ENCODE measurements around the gene VIPR2. TPM values are rescaled to one million over a fixed set of nuclear protein-coding genes. Genes with fewer than 3 reads are reported as not detected.

Gene VIPR2
- total and polyA plus RNA-seq, 2 of the 13 experiments (the other 11 are each of a cell fraction or from before 2014, with no cell fraction given), result not detected

GRCh38 chr7:159070431-159071148 lies 74.1 kb downstream of the VIPR2 start:
- DNase-seq (ENCODE audit: low spot score), result no peak
- Histone ChIP-seq H3K36me3 (replicated peaks in 1 of 2; ENCODE audit: control insufficient read depth in 1 of 2, insufficient read depth in 2 of 2, low read length in 2 of 2) (no peaks in the 10 kb centered on the region), H3K9ac (ENCODE audit: insufficient read depth, low read depth, low read length) (no peak overlapping the region), H3K4me1 (ENCODE audit: insufficient read depth, low read length) (no peaks in the 10 kb centered on the region), H3K79me2 (ENCODE audit: insufficient read depth, low read length) (no peaks in the 10 kb centered on the region), H3K9me3 (ENCODE audit: low read length) (no peaks in the 10 kb centered on the region), H2AFZ (ENCODE audit: low read length) (no peak overlapping the region), H3K27ac (ENCODE audit: extremely low read length, insufficient read depth, low read length) (no peak overlapping the region), H3K4me2 (ENCODE audit: low read depth, low read length) (no peak overlapping the region), H3K4me3 (replicated peaks in 1 of 3; ENCODE audit: insufficient read depth in 1 of 3, low read depth in 2 of 3, low read length in 3 of 3) (no peak overlapping the region), H3K27me3 (ENCODE audit: control insufficient read depth in 1 of 2, insufficient read depth in 2 of 2, low read length in 2 of 2) (peaks cover 3 to 49% of the 10 kb centered on the region in 2 experiments; a peak in 3 of 5 replicates), H4K20me1 (ENCODE audit: insufficient read depth, low read length) (no peaks in the 10 kb centered on the region)
- TF ChIP-seq SAP130 (CRISPR knock-in tag; IDR thresholded peaks at IDR 0.05; ENCODE audit: low read depth) (no peak), MTERF4 (CRISPR knock-in tag; IDR thresholded peaks at IDR 0.05) (no peak), ZNF572 (CRISPR knock-in tag; IDR thresholded peaks at IDR 0.05) (no peak)
- in situ Hi-C loops (cut with HindIII; ENCODE audit: extremely low pct_ligation_motif_present, low pct_unique_long_range_greater_than_20kb) (no loop called here), intact Hi-C loops (cut with micrococcal nuclease; ENCODE audit: unreplicated experiment) (no loop called here)
- no TSS peak for BruUV-seq (replicated peaks)
- FAIRE-seq, result no peak
- ATAC-seq, result no peak
- CTCF ChIA-PET (ENCODE audit: low intra/inter-chr PET ratio, low total read pairs), result no interaction called here
- WGBS (ENCODE audit: low lambda C conversion rate), result 32% methylated on average over 14 of the region's 17 CpGs
- POLR2A ChIA-PET, result no interaction called here

GRCh38 chr7:159068893-159069448 lies 75.7 kb downstream of the VIPR2 start:
- WGBS (ENCODE audit: low lambda C conversion rate), result 40% methylated on average over 14 of the region's 14 CpGs
- Histone ChIP-seq H4K20me1 (ENCODE audit: insufficient read depth, low read length) (no peaks in the 10 kb centered on the region), H3K4me3 (replicated peaks in 1 of 3; ENCODE audit: insufficient read depth in 1 of 3, low read depth in 2 of 3, low read length in 3 of 3) (no peak overlapping the region), H3K4me2 (ENCODE audit: low read depth, low read length) (no peak overlapping the region), H3K36me3 (replicated peaks in 1 of 2; ENCODE audit: control insufficient read depth in 1 of 2, insufficient read depth in 2 of 2, low read length in 2 of 2) (no peaks in the 10 kb centered on the region), H3K27me3 (ENCODE audit: control insufficient read depth in 1 of 2, insufficient read depth in 2 of 2, low read length in 2 of 2) (peaks cover 3 to 65% of the 10 kb centered on the region in 2 experiments; a peak in 4 of 5 replicates), H2AFZ (ENCODE audit: low read length) (no peak overlapping the region), H3K79me2 (ENCODE audit: insufficient read depth, low read length) (no peaks in the 10 kb centered on the region), H3K9ac (ENCODE audit: insufficient read depth, low read depth, low read length) (no peak overlapping the region), H3K4me1 (ENCODE audit: insufficient read depth, low read length) (no peaks in the 10 kb centered on the region), H3K9me3 (ENCODE audit: low read length) (no peaks in the 10 kb centered on the region), H3K27ac (ENCODE audit: extremely low read length, insufficient read depth, low read length) (no peak overlapping the region)
- intact Hi-C loops (cut with micrococcal nuclease; ENCODE audit: unreplicated experiment), result no loop called here
- FAIRE-seq, result no peak
- ATAC-seq, result no peak
- no peak for DNase-seq (ENCODE audit: low spot score)
- CTCF ChIA-PET (ENCODE audit: low intra/inter-chr PET ratio, low total read pairs), result no interaction called here
- POLR2A ChIA-PET, result no interaction called here
- TF ChIP-seq ZBTB10 (CRISPR knock-in tag; IDR thresholded peaks at IDR 0.05; ENCODE audit: borderline replicate concordance), result no peak
- TF ChIP-seq HOXA3 (CRISPR knock-in tag; IDR thresholded peaks at IDR 0.05), result no peak
- TF ChIP-seq ZFP41 (CRISPR knock-in tag; IDR thresholded peaks at IDR 0.05; ENCODE audit: borderline replicate concordance), result no peak
- no peak for TF ChIP-seq IRF9 (CRISPR knock-in tag; IDR thresholded peaks at IDR 0.05; ENCODE audit: borderline replicate concordance)
- no TSS peak for BruUV-seq (replicated peaks)
- in situ Hi-C loops (cut with HindIII; ENCODE audit: extremely low pct_ligation_motif_present, low pct_unique_long_range_greater_than_20kb), result no loop called here
